B cell (primary cell): Measurements from ENCODE around the gene CERK. TPM values are rescaled to one million over a fixed set of nuclear protein-coding genes. Genes with fewer than 3 reads are reported as not detected.
A peak's percentile ranks its signal among the peaks of the same experiment; 100 is the strongest.

Experiments
- ATAC-seq: fragments of 200-7000 bp; cut with Tn5 transposase; one replicate; pipeline ENCODE4 v1.10.0; 2021; ENCODE audit warnings: low read depth, mild to moderate bottlenecking, moderate number of reproducible peaks, moderate library complexity
- CTCF ChIA-PET: fragments of 350-600 bp; sonication (Branson Sonifier 250); formaldehyde crosslinking; loops from one replicate; lab custom pipeline; 2021; ENCODE audit warnings: antibody characterized with exemption, inconsistent platforms; lab: Charles Lee
- POLR2A ChIA-PET: fragments of 350-600 bp; sonication (Branson Sonifier 250); formaldehyde crosslinking; loops from one replicate; lab custom pipeline; 2021; ENCODE audit warnings: antibody characterized with exemption; lab: Charles Lee
- DNase-seq: peaks from one replicate; pipeline ENCODE4 v3.0.0; 2013
- H2AFZ ChIP-seq: 2 replicates; pipeline ENCODE4 v1.6.1; 2012; ENCODE audit warnings: mild to moderate bottlenecking, low read depth, low read length; ENCODE audit not compliant: insufficient read depth, poor library complexity, severe bottlenecking
- H3K27ac ChIP-seq, 2 donors: 1 replicate in 1 of 2; 2 replicates in 1 of 2; pipeline ENCODE4 v1.5.1; 2012 to 2013; ENCODE audit warnings: low read length in 2 of 2, mild to moderate bottlenecking in 2 of 2, moderate library complexity in 1 of 2
- H3K27me3 ChIP-seq, 4 experiments: fragments of 200-600 bp in 1 of 4; sonication (generic) in 1 of 4; replicated peaks in 1 of 4; 1 replicate in 2 of 4; 2 replicates in 2 of 4; pipeline versions ENCODE4 v1.6.1 to v1.7.0; 2013 to 2016; ENCODE audit warnings: low read length in 3 of 4, mild to moderate bottlenecking in 2 of 4, mixed read lengths in 1 of 4, moderate library complexity in 1 of 4; ENCODE audit not compliant: insufficient read depth in 4 of 4, control insufficient read depth in 3 of 4; ENCODE audit errors: control extremely low read depth in 1 of 4
- H3K36me3 ChIP-seq, 2 experiments: replicated peaks in 1 of 2; 1 replicate in 1 of 2; 2 replicates in 1 of 2; pipeline versions ENCODE4 v1.6.1 to v1.7.1; 2013; ENCODE audit warnings: low read length in 1 of 2; ENCODE audit not compliant: insufficient read depth in 2 of 2, control insufficient read depth in 1 of 2; ENCODE audit errors: control extremely low read depth in 1 of 2, extremely low read depth in 1 of 2
- H3K4me1 ChIP-seq, 2 donors: fragments of 200-600 bp in 1 of 2; sonication (generic) in 1 of 2; 1 replicate in 1 of 2; 2 replicates in 1 of 2; pipeline versions ENCODE4 v1.5.1 to v1.6.1; 2013 to 2017; ENCODE audit warnings: low read length in 2 of 2; ENCODE audit not compliant: control insufficient read depth in 2 of 2, insufficient read depth in 2 of 2
- H3K4me2 ChIP-seq: replicated peaks from 2 replicates; pipeline ENCODE3; 2012; ENCODE audit warnings: mild to moderate bottlenecking, low read depth, low read length; ENCODE audit not compliant: poor library complexity, severe bottlenecking
- H3K4me3 ChIP-seq, 5 experiments: fragments of 200-600 bp in 1 of 5; sonication (generic) in 1 of 5; 1 replicate in 3 of 5; 2 replicates in 2 of 5; pipeline versions ENCODE4 v1.5.1 to v1.7.0; 2011 to 2016; ENCODE audit warnings: low read length in 4 of 5, mild to moderate bottlenecking in 4 of 5, low read depth in 2 of 5, control low read depth in 1 of 5, moderate library complexity in 1 of 5; ENCODE audit not compliant: insufficient read depth in 1 of 5; ENCODE audit errors: control extremely low read depth in 1 of 5, extremely low read depth in 1 of 5
- H3K79me2 ChIP-seq: fragments of 200-600 bp; sonication (generic); one replicate; pipeline ENCODE4 v1.6.0; 2016; ENCODE audit warnings: low read length; ENCODE audit not compliant: control insufficient read depth, insufficient read depth
- H3K9ac ChIP-seq: fragments of 200-600 bp; sonication (generic); 2 replicates; pipeline ENCODE4 v1.6.1; 2017; ENCODE audit warnings: mild to moderate bottlenecking, low read length, moderate library complexity
- H3K9me3 ChIP-seq, 3 donors: one replicate each; pipeline versions ENCODE4 v1.6.1 to v1.7.1; 2013; ENCODE audit warnings: low read length in 2 of 3; ENCODE audit not compliant: control insufficient read depth in 2 of 3, insufficient read depth in 1 of 3; ENCODE audit errors: control extremely low read depth in 1 of 3
- H4K20me1 ChIP-seq: 2 replicates; pipeline ENCODE4 v1.6.0; 2012; ENCODE audit warnings: mild to moderate bottlenecking, low read length; ENCODE audit not compliant: insufficient read depth, control insufficient read depth, poor library complexity, severe bottlenecking
- H3K27ac Mint-ChIP-seq: one replicate; pipeline ENCODE4 v1.8.0; 2021; ENCODE audit warnings: mixed read lengths
- H3K27me3 Mint-ChIP-seq: one replicate; pipeline ENCODE4 v1.8.0; 2021; ENCODE audit warnings: mixed read lengths
- H3K4me1 Mint-ChIP-seq: one replicate; pipeline ENCODE4 v1.8.0; 2021; ENCODE audit warnings: mixed read lengths
- H3K4me3 Mint-ChIP-seq: one replicate; pipeline ENCODE4 v1.8.0; 2021; ENCODE audit warnings: mixed read lengths
- H3K9me3 Mint-ChIP-seq: one replicate; pipeline ENCODE4 v1.8.0; 2022; ENCODE audit warnings: mixed read lengths; ENCODE audit not compliant: insufficient read depth
- CTCF ChIP-seq: fragments of 200-600 bp; IDR thresholded peaks from one replicate; pipeline ENCODE4 v1.8.0; 2022; ENCODE audit warnings: antibody characterized with exemption, mild to moderate bottlenecking
- EZH2 ChIP-seq: IDR thresholded peaks from 2 replicates; pipeline ENCODE4 v1.6.1; 2012; ENCODE audit warnings: borderline replicate concordance, low read depth, mild to moderate bottlenecking, moderate library complexity, low read length; ENCODE audit not compliant: insufficient read depth, poor library complexity, severe bottlenecking
- WGBS: methylation state at CpG from one replicate; pipeline ENCODE4 v1.1.5; 2013; ENCODE audit warnings: missing lambda C conversion rate; ENCODE audit not compliant: insufficient coverage; 5-methylcytosine and 5-hydroxymethylcytosine counted together
- intact Hi-C: fragments of 100-400 bp; cut with micrococcal nuclease; formaldehyde crosslinking; loops from one replicate; pipeline ENCODE4 v1.10.0; 2022
- polyA plus RNA-seq: library from polyadenylated mRNA; depleted of rRNA; stranded (reverse); fragments of >200 nt; gene quantifications from 2 replicates; pipeline ENCODE4 v1.2.3, GENCODE V29; 2012
- total RNA-seq, 2 donors: library from RNA; stranded (reverse); fragments of 120-200 nt in 1 of 2; gene quantifications; 1 replicate in 1 of 2; 2 replicates in 1 of 2; pipeline versions ENCODE4 v1.2.3 to v1.2.4, GENCODE V29; 2013 to 2022

CERK gene
- total and polyA plus RNA-seq, 2 donors (not counting 1 experiment from before 2014, with no cell fraction given) = 23.2 to 48.3 TPM

- Mint-ChIP-seq H3K27ac (no peak overlapping the region), H3K9me3 (no peaks in the 10 kb centered on the region), H3K27me3 (no peaks in the 10 kb centered on the region), H3K4me1 (peaks cover 3% of the 10 kb centered on the region), H3K4me3 (no peak overlapping the region)
- ATAC-seq = no peak
- no peak overlapping the region for H3K27ac ChIP-seq
- no peak overlapping the region for H3K4me3 ChIP-seq
- H3K36me3 ChIP-seq = peaks cover 0 to 67% of the 10 kb centered on the region in 2 experiments
- H4K20me1 ChIP-seq = peaks cover 65% of the 10 kb centered on the region
- no peak overlapping the region for H2AFZ ChIP-seq
- ChIA-PET POLR2A (no interaction called here), CTCF (no interaction called here)
- WGBS = 98% methylated on average over 15 of the region's 15 CpGs
- no peak overlapping the region for H3K9ac ChIP-seq
- H3K4me1 ChIP-seq = no peaks in the 10 kb centered on the region
- DNase-seq = no peak
- intact Hi-C loops = no loop called here
- no peak overlapping the region for H3K4me2 ChIP-seq
- H3K27me3 ChIP-seq = no peaks in the 10 kb centered on the region
- H3K79me2 ChIP-seq = peaks cover 13% of the 10 kb centered on the region
- peaks cover 0 to 4% (median 0%) of the 10 kb centered on the region in 3 donors for H3K9me3 ChIP-seq
- TF ChIP-seq EZH2 = no peak
- TF ChIP-seq CTCF = no peak
Measured at GRCh38 chr22:46662226-46662625, 75.8 kb downstream of the CERK start.

- H3K9ac ChIP-seq = no peak overlapping the region
- no peak overlapping the region for H3K4me3 Mint-ChIP-seq
- no peaks in the 10 kb centered on the region for H3K9me3 Mint-ChIP-seq
- POLR2A ChIA-PET = interaction anchor here (0.6 kb wide), 1 partner anchor 62 kb away, joined by 3 read pairs; no protein-coding TSS in a partner anchor
- no peak overlapping the region for H3K27ac ChIP-seq
- H2AFZ ChIP-seq = no peak overlapping the region
- TF ChIP-seq EZH2 (no peak), CTCF (no peak)
- no peak for DNase-seq
- peaks cover 20% of the 10 kb centered on the region for H3K79me2 ChIP-seq
- no peak overlapping the region for H3K4me3 ChIP-seq
- H3K4me1 Mint-ChIP-seq = peaks cover 6% of the 10 kb centered on the region
- no peak overlapping the region for H3K27ac Mint-ChIP-seq
- peaks cover 0 to 58% of the 10 kb centered on the region in 2 experiments for H3K36me3 ChIP-seq
- H3K4me2 ChIP-seq = no peak overlapping the region
- ATAC-seq = peak; percentile 28
- no peaks in the 10 kb centered on the region for H3K27me3 Mint-ChIP-seq
- H3K4me1 ChIP-seq = no peaks in the 10 kb centered on the region
- CTCF ChIA-PET = no interaction called here
- no peaks in the 10 kb centered on the region for H3K27me3 ChIP-seq
- no peaks in the 10 kb centered on the region for H3K9me3 ChIP-seq
- H4K20me1 ChIP-seq = peaks cover 74% of the 10 kb centered on the region
- WGBS = 81% methylated on average over 17 of the region's 22 CpGs
- intact Hi-C loops = no loop called here
Measured at GRCh38 chr22:46661221-46661851, 76.7 kb downstream of the CERK start.
